ENCODE measurements around the gene ABCC6. TPM values are rescaled to one million over a fixed set of nuclear protein-coding genes. Genes with fewer than 3 reads are reported as not detected.

Gene ABCC6
- total and polyA plus RNA-seq, 3 donors from 2014 or later = 0.87 to 1.5 (median 1.0) TPM

- Histone ChIP-seq H3K36me3 (ENCODE audit: low read depth, missing control alignments) (no peaks in the 10 kb centered on the region), H3K27ac (no peak overlapping the region), H3K27me3 (no peaks in the 10 kb centered on the region), H3K9me3 (no peaks in the 10 kb centered on the region), H3K4me1 (peaks cover 4% of the 10 kb centered on the region), H3K4me3 (no peak overlapping the region)
- TF ChIP-seq POLR2A (IDR thresholded peaks at IDR 0.05) = no peak
- no peak for TF ChIP-seq CTCF (IDR thresholded peaks at IDR 0.05)
- WGBS, 2 donors = 68 to 81% methylated on average over 17 of the region's 17 CpGs
- intact Hi-C loops (cut with DNase I; ENCODE audit: low total_unique reads) = no loop called here
- peak; percentile 93 for DNase-seq
Observed at GRCh38 chr16:16120382-16121184, 102.7 kb downstream of the ABCC6 start.

- intact Hi-C loops (cut with DNase I; ENCODE audit: low total_unique reads) = no loop called here
- H3K36me3 ChIP-seq (ENCODE audit: low read depth, missing control alignments) = no peaks in the 10 kb centered on the region
- no peaks in the 10 kb centered on the region for H3K27me3 ChIP-seq
- TF ChIP-seq POLR2A (IDR thresholded peaks at IDR 0.05) (no peak), CTCF (IDR thresholded peaks at IDR 0.05) (no peak)
- peak overlapping the region in 1 of 2 donors; percentile 41 for H3K27ac ChIP-seq
- peaks cover 4% of the 10 kb centered on the region for H3K4me1 ChIP-seq
- H3K9me3 ChIP-seq = no peaks in the 10 kb centered on the region
- WGBS, 2 donors = 69 to 83% methylated on average over 8 of the region's 8 CpGs
- H3K4me3 ChIP-seq = no peak overlapping the region
- DNase-seq = no peak
Observed at GRCh38 chr16:16120044-16120381, 103.3 kb downstream of the ABCC6 start.

- H3K36me3 ChIP-seq (ENCODE audit: low read depth, missing control alignments) = no peaks in the 10 kb centered on the region
- no peak overlapping the region for H3K27ac ChIP-seq
- 86 to 93% methylated on average over 7 of the region's 7 CpGs for WGBS, 2 donors
Observed at GRCh38 chr16:16118337-16118736, 105.0 kb downstream of the ABCC6 start.

GRCh38 chr16:16116841-16117240 is 106.5 kb downstream of the ABCC6 start:
- intact Hi-C loops (cut with DNase I; ENCODE audit: low total_unique reads) = no loop called here
- no peaks in the 10 kb centered on the region for H3K9me3 ChIP-seq
- H3K4me1 ChIP-seq = peaks cover 4% of the 10 kb centered on the region
- H3K27ac ChIP-seq = no peak overlapping the region
- H3K27me3 ChIP-seq = no peaks in the 10 kb centered on the region
- WGBS, 2 donors = 93 to 96% methylated on average over 7 of the region's 7 CpGs
- DNase-seq = no peak
- H3K36me3 ChIP-seq (ENCODE audit: low read depth, missing control alignments) = no peaks in the 10 kb centered on the region
- TF ChIP-seq CTCF (IDR thresholded peaks at IDR 0.05) (no peak), POLR2A (IDR thresholded peaks at IDR 0.05) (no peak)
- no peak overlapping the region for H3K4me3 ChIP-seq

More at GRCh38 chr16:16118337-16118736, 105.0 kb downstream of the ABCC6 start:
- intact Hi-C loops (cut with DNase I; ENCODE audit: low total_unique reads) = no loop called here
- no peak overlapping the region for H3K4me3 ChIP-seq
- H3K27me3 ChIP-seq = no peaks in the 10 kb centered on the region
- H3K9me3 ChIP-seq = no peaks in the 10 kb centered on the region
- TF ChIP-seq POLR2A (IDR thresholded peaks at IDR 0.05) = no peak
- TF ChIP-seq CTCF (IDR thresholded peaks at IDR 0.05) = no peak
- DNase-seq = no peak
- peaks cover 4% of the 10 kb centered on the region for H3K4me1 ChIP-seq

- intact Hi-C loops (cut with DNase I; ENCODE audit: low total_unique reads) = no loop called here
- Histone ChIP-seq H3K4me1 (no peaks in the 10 kb centered on the region), H3K4me3 (no peak overlapping the region), H3K9me3 (no peaks in the 10 kb centered on the region), H3K27me3 (no peaks in the 10 kb centered on the region), H3K27ac (no peak overlapping the region), H3K36me3 (ENCODE audit: low read depth, missing control alignments) (no peaks in the 10 kb centered on the region)
- DNase-seq = no peak
- WGBS, 2 donors = 91 to 93% methylated on average over 8 of the region's 8 CpGs
- TF ChIP-seq CTCF (IDR thresholded peaks at IDR 0.05) (no peak), POLR2A (IDR thresholded peaks at IDR 0.05) (no peak)
Observed at GRCh38 chr16:16113076-16113475, 110.2 kb downstream of the ABCC6 start.

Measured in testis (tissue), 3 donors.